Heart left ventricle (tissue), 13 donors: ENCODE measurements around the gene UCHL1.

Experiments
- POLR2A ChIP-seq, 2 donors: fragments of 450-650 bp; IDR thresholded peaks; one replicate each; pipeline ENCODE4 v1.6.1; 2017; ENCODE audit warnings: antibody characterized with exemption in 2 of 2, mild to moderate bottlenecking in 2 of 2, moderate library complexity in 2 of 2
- TF ChIP-seq, protein P1 (sequence below), 12 donors: fragments of 200-600 bp; sonication (generic) in 4 of 12; IDR thresholded peaks; one replicate each; pipeline versions ENCODE4 v1.5.0 to v1.8.0; 2018 to 2022; ENCODE audit warnings: antibody characterized with exemption in 12 of 12, mild to moderate bottlenecking in 5 of 12
- donor health status: ischemic (EF 13 %, LVEDD 7.1; RV severe dilation, severe dysfunction).
- donor health status: DM: no; HTN: yes; CAD: no.
- donor health status: DM: no; HTN: no; CAD: no.
- donor health status: ischemic (EF 25% LVEDD 6.9; RV normal size, moderate dysfunction).
- donor health status: ischemic (EF 25% LVEDD 5.7; RV mildly dilated, moderate dysfunction).
- donor health status: ischemic (EF 35%, LVEDD 5.7; RV mildly dilated, moderate dysfunction).
- donor health status: nonischemic (EF 11% LVEDD 7.7; RV severe dilation, severe dysfunction).
- donor health status: DM: yes; HTN: yes; CAD: no.
- donor health status: PGD.
- donor health status: ischemic (EF 29% LVEDD 5.4; RV normal size, mild dysfunction).
- donor health status: nonischemic (EF 23%, LVEDD 6.1; RV moderate dilation, normal function).

DNA sequence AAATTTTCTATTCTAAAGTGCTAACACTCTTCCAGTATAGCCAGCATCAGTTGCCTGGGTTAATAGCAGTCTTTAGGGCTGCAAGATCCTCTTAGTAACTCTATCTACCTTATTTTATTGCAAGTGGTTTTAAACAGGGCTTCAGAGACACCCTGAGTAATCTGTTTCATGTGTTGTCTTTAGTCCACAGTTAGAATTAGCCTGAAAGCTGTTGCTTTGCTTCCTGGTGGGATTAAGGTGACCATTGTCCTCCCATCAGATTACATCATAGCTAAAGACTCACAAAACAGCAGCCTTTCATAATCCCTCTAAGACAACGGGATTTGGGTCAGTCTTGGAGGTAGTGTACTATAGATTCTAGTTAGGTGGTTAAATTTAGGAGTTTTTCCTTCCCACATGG lies 7.5 kb downstream of the UCHL1 start:
- TF ChIP-seq, protein P1, sequence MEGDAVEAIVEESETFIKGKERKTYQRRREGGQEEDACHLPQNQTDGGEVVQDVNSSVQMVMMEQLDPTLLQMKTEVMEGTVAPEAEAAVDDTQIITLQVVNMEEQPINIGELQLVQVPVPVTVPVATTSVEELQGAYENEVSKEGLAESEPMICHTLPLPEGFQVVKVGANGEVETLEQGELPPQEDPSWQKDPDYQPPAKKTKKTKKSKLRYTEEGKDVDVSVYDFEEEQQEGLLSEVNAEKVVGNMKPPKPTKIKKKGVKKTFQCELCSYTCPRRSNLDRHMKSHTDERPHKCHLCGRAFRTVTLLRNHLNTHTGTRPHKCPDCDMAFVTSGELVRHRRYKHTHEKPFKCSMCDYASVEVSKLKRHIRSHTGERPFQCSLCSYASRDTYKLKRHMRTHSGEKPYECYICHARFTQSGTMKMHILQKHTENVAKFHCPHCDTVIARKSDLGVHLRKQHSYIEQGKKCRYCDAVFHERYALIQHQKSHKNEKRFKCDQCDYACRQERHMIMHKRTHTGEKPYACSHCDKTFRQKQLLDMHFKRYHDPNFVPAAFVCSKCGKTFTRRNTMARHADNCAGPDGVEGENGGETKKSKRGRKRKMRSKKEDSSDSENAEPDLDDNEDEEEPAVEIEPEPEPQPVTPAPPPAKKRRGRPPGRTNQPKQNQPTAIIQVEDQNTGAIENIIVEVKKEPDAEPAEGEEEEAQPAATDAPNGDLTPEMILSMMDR (IDR thresholded peaks at IDR 0.05) = no peak
- no peak for TF ChIP-seq POLR2A (IDR thresholded peaks at IDR 0.05)
